ENCODE results near the gene STAG3.

GRCh38 chr7:100195222-100195621 lies 17.5 kb downstream of the STAG3 start:
- no peak for TF ChIP-seq CTCF (IDR thresholded peaks at IDR 0.05; ENCODE audit: low read depth, low read length, poor library complexity, severe bottlenecking)
- TF ChIP-seq EZH2phosphoT487 (IDR thresholded peaks at IDR 0.05; ENCODE audit: borderline replicate concordance, low read length) = no peak

Data from DOHH2 (cell line).